NCI-H1436 treated with DMSO at 0.1 percent for 48 hours (cell line): Measurements from ENCODE around the gene DSPP.
"Not testable (repeated sequence)": the region's sequence is repeated elsewhere in the genome, so short reads cannot be mapped to it uniquely, and the experiment has no call there.

ENCODE experiments used
- DNase-seq: peaks from one replicate; lab custom pipeline; 2025; lab: John Stamatoyannopoulos, UW

DSPP gene

GRCh38 chr4:87608229-87608628 lies at the start of gene DSPP:
TSS of gene DSPP (plus strand) at chr4:87608529. CDS start at chr4:87610909, 2,380 bp downstream.
- DNase-seq, result no peak

GRCh38 chr4:87559090-87559837 lies 49.1 kb upstream of the DSPP start:
- peak; percentile 24 for DNase-seq

GRCh38 chr4:87560802-87561201 lies 47.5 kb upstream of the DSPP start:
- DNase-seq, result no peak

- no peak for DNase-seq
Measured at GRCh38 chr4:87565746-87566145, 42.6 kb upstream of the DSPP start.

GRCh38 chr4:87566276-87566675 lies 42.1 kb upstream of the DSPP start:
- no peak for DNase-seq

GRCh38 chr4:87567191-87567590 lies 41.1 kb upstream of the DSPP start:
- DNase-seq, result no peak

GRCh38 chr4:87570290-87570805 lies 38.0 kb upstream of the DSPP start:
- no peak for DNase-seq

GRCh38 chr4:87574376-87574775 lies 34.0 kb upstream of the DSPP start:
- DNase-seq, result not testable (repeated sequence)

GRCh38 chr4:87574996-87575395 lies 33.3 kb upstream of the DSPP start:
- no peak for DNase-seq

- no peak for DNase-seq
Measured at GRCh38 chr4:87575408-87575807, 32.9 kb upstream of the DSPP start.

- DNase-seq, result no peak
Measured at GRCh38 chr4:87575983-87576382, 32.3 kb upstream of the DSPP start.

GRCh38 chr4:87579478-87579877 lies 28.9 kb upstream of the DSPP start:
- no peak for DNase-seq

GRCh38 chr4:87580057-87580456 lies 28.3 kb upstream of the DSPP start:
- DNase-seq, result no peak

- DNase-seq, result no peak
Measured at GRCh38 chr4:87584222-87584908, 24.0 kb upstream of the DSPP start.

GRCh38 chr4:87589531-87589930 lies 18.8 kb upstream of the DSPP start:
- no peak for DNase-seq

GRCh38 chr4:87592124-87592523 lies 16.2 kb upstream of the DSPP start:
- no peak for DNase-seq

- no peak for DNase-seq
Measured at GRCh38 chr4:87601361-87601760, 7.0 kb upstream of the DSPP start.

- DNase-seq, result no peak
Measured at GRCh38 chr4:87614292-87614890, 6.1 kb downstream of the DSPP start.

GRCh38 chr4:87616268-87616667 lies 7.9 kb downstream of the DSPP start:
- no peak for DNase-seq

- no peak for DNase-seq
Measured at GRCh38 chr4:87620086-87620485, 11.8 kb downstream of the DSPP start.

- DNase-seq, result no peak
Measured at GRCh38 chr4:87620491-87620890, 12.2 kb downstream of the DSPP start.

- DNase-seq, result no peak
Measured at GRCh38 chr4:87622303-87622702, 14.0 kb downstream of the DSPP start.

GRCh38 chr4:87624698-87625097 lies 16.4 kb downstream of the DSPP start:
- DNase-seq, result no peak
